NT2/D1 (cell line): ENCODE data around the gene CREB3L2.

Source experiments
- DNase-seq: peaks from one replicate; pipeline ENCODE4 v3.0.0-alpha.2; 2011; ENCODE audit warnings: low read depth, low spot score
- H3K27me3 ChIP-seq: 2 replicates; pipeline ENCODE4 v1.6.0; 2011; ENCODE audit warnings: mild to moderate bottlenecking; ENCODE audit not compliant: insufficient read length, insufficient read depth
- H3K36me3 ChIP-seq: 2 replicates; pipeline ENCODE4 v1.6.1; 2011; ENCODE audit warnings: mild to moderate bottlenecking, low read length, mixed read lengths; ENCODE audit not compliant: insufficient read depth, insufficient read length
- H3K4me1 ChIP-seq: 2 replicates; pipeline ENCODE4 v1.5.1; 2011; ENCODE audit not compliant: insufficient read depth, insufficient read length
- H3K4me3 ChIP-seq: 2 replicates; pipeline ENCODE4 v1.5.1; 2011; ENCODE audit warnings: low read depth; ENCODE audit not compliant: insufficient read length
- H3K9ac ChIP-seq: 2 replicates; pipeline ENCODE4 v1.6.0; 2011; ENCODE audit warnings: low read depth; ENCODE audit not compliant: insufficient read length
- H3K9me3 ChIP-seq: 2 replicates; pipeline ENCODE4 v1.5.1; 2011; ENCODE audit warnings: mild to moderate bottlenecking, low read length; ENCODE audit not compliant: insufficient read depth
- SUZ12 ChIP-seq: IDR thresholded peaks from 2 replicates; pipeline ENCODE4 v1.6.1; 2011; ENCODE audit not compliant: insufficient read length, insufficient read depth; ENCODE audit errors: extremely low read depth
- YY1 ChIP-seq: IDR thresholded peaks from 2 replicates; pipeline ENCODE4 v1.6.1; 2011; ENCODE audit not compliant: insufficient read length, insufficient read depth
- ZNF274 ChIP-seq: IDR thresholded peaks from 2 replicates; pipeline ENCODE4 v1.6.1; 2011; ENCODE audit warnings: mild to moderate bottlenecking, low read depth, low read length

Gene CREB3L2

DNA sequence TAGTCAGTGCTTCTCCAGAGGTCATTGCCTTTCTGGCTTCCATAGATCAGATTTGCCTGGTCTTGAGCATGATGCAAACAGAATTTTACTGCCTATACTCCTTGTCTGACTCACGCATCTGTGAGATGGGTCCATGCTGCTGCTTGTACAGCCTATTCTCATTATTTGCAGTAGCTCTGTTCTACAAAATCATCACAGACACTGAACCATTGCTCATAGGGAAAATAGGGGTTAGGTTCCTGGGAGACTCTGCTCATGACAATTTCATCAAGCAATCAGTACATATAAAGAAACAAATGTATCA lies 7.4 kb upstream of the CREB3L2 start:
- peaks cover 4% of the 10 kb centered on the region; the same call in 1 of the 2 replicates for H3K9me3 ChIP-seq
- H3K36me3 ChIP-seq, result no peaks in the 10 kb centered on the region
- DNase-seq, result no peak
- H3K9ac ChIP-seq, result peak overlapping the region; percentile 47
- no peaks in the 10 kb centered on the region for H3K27me3 ChIP-seq
- no peak overlapping the region for H3K4me3 ChIP-seq
- TF ChIP-seq SUZ12 (no peak), YY1 (no peak), ZNF274 (no peak)
- H3K4me1 ChIP-seq, result no peaks in the 10 kb centered on the region

DNA sequence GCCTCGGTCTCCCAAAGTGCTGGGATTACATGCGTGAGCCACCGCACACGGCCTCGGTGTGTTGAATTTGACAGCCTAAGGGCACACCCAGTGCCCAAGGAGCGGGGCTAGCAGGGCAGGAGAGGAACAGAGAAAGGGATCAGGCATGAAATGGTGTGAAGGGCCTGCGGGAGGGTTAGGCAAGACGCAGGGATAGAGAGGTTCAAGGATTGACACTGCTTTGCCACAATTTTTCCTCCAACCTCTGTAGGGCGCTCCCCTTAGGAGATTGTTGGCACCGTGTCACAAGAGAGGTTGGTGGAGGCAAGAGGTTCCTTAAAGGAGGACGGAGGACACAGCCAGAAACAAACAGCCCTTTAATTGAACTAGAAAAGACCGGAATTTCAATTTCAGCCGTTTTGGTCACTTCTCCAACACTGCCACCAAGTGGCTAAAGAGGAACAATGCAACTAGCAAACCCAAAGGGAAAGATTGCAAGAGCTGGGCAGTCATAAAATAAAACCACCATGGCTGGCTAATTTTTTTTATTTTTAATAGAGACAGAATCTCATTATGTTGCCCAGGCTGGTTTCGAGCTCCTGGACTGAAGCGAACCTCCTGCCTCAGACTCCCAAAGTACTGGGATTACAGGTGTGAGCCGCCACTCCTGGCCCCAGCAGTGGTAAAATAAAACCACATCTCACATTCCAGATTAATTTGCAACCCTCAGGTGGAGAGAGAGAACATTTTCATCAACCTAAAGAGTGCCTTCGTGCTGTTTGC lies 6.9 kb upstream of the CREB3L2 start:
- H3K9me3 ChIP-seq, result peaks cover 4% of the 10 kb centered on the region; the same call in 1 of the 2 replicates
- H3K9ac ChIP-seq, result peak overlapping the region; percentile 47
- no peak for TF ChIP-seq ZNF274
- TF ChIP-seq SUZ12, result no peak
- TF ChIP-seq YY1, result no peak
- H3K36me3 ChIP-seq, result no peaks in the 10 kb centered on the region
- no peaks in the 10 kb centered on the region for H3K27me3 ChIP-seq
- peak; percentile 55 for DNase-seq
- no peak overlapping the region for H3K4me3 ChIP-seq
- no peaks in the 10 kb centered on the region for H3K4me1 ChIP-seq

DNA sequence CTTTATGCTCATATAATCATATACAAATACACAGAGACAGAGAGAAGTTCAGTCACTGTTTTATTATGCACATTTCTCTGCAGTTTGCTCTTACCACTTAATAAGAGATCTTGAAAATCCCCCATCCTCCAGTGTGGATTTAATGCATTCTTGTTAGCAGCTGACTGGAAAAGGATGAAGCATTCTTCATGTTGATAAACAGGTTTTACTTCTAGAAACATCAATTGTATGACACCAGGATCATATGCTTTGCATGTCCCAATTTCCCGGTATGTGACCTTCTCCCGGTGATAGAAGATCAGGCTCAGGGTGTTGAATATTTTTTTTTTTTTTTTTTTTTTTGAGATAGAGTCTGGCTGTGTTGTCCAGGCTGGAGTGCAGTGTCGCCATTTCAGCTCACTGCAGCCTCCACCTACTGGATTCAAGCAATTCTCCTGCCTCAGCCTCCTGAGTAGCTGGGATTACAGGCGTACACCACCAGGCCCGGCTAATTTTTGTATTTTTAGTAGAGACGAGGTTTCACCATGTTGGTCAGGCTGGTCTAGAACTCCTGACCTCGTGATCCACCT lies 6.2 kb upstream of the CREB3L2 start:
- no peaks in the 10 kb centered on the region for H3K36me3 ChIP-seq
- no peak overlapping the region for H3K9ac ChIP-seq
- DNase-seq, result no peak
- TF ChIP-seq ZNF274 (no peak), YY1 (no peak), SUZ12 (no peak)
- H3K9me3 ChIP-seq, result peaks cover under 1% of the 10 kb centered on the region; the same call in 1 of the 2 replicates
- H3K4me3 ChIP-seq, result no peak overlapping the region
- no peaks in the 10 kb centered on the region for H3K4me1 ChIP-seq
- H3K27me3 ChIP-seq, result no peaks in the 10 kb centered on the region

DNA sequence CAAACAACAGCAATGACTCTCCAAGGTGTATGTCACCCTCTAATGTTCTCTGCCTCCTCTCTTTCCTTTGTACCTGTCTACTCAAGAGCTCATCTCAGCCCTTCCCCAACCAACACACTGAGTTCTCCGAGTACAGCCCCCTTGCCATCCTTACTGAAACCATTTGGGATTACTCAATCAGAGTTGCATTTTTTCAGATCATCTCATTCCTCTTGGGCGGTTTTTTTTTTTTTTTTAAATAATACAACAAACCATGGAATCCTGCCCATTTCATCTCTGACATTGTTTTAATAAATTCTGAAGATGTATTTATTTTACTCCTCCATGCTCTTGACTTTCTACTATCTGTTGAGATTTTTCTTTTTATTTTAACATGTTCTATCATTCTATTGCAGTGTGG lies 4.2 kb upstream of the CREB3L2 start:
- Histone ChIP-seq H3K4me1 (no peaks in the 10 kb centered on the region), H3K27me3 (no peaks in the 10 kb centered on the region), H3K4me3 (no peak overlapping the region), H3K36me3 (no peaks in the 10 kb centered on the region), H3K9ac (no peak overlapping the region), H3K9me3 (no peaks in the 10 kb centered on the region)
- DNase-seq, result no peak
- TF ChIP-seq ZNF274 (no peak), SUZ12 (no peak), YY1 (no peak)

DNA sequence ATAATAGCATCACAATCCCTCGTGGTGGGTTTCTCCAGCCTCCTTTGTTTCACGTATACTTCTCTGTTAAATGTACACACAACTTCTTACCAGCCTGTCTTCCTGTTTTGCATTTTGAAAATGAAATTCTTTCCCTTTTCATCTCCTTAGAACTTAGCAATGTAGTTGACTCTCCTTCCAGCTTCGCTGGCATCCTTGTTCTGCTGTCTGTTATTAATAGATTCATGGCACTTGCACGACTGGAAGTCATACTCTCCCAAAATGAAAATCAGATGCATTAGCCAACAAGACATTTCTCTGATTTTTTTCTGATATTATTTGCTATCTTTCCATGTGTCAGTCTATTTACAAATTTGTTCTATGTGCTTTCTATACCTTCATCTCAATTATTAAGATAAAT lies 3.0 kb upstream of the CREB3L2 start:
- DNase-seq, result no peak
- H3K4me1 ChIP-seq, result no peaks in the 10 kb centered on the region
- H3K9ac ChIP-seq, result no peak overlapping the region
- H3K9me3 ChIP-seq, result no peaks in the 10 kb centered on the region
- H3K4me3 ChIP-seq, result no peak overlapping the region
- TF ChIP-seq SUZ12 (no peak), YY1 (no peak), ZNF274 (no peak)
- no peaks in the 10 kb centered on the region for H3K36me3 ChIP-seq
- no peaks in the 10 kb centered on the region for H3K27me3 ChIP-seq

DNA sequence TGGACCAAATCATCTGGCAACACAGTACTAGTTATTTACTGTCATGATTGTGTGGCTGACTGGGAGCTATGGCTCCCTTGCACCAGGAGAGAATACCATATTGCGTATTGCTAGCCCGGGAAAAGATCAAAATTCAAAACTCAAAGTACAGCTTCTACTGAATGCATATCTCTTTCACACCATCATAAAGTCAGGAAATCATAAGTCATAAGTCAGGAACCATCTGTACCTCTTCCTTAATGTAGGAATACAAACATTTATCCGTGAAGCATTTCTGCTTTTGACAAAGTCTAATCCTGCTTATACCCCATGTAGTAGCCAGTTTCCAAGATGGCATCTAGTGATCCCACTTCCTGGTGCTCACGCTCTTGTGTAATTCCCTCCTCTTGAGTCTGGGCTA lies 2.2 kb upstream of the CREB3L2 start:
- no peak for TF ChIP-seq SUZ12
- TF ChIP-seq ZNF274, result no peak
- no peak for TF ChIP-seq YY1

DNA sequence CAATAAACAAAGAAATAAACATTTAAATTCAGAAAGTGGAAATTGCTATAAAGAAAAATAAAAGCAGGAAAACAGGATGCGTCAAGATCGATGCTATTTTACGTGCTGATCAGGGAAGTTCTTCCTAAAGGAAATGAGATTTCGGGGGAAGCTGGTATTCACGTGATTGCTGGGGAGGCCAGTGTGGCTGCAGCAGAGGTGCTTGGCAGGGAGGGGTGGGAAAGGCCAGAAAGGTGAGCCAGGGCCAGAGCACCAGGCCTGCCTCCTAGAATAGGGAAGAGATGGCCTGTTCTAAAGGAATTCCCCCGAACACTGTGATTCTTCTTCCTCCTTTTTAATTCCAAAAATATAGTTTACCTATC lies 923 bp upstream of the CREB3L2 start:
- Histone ChIP-seq H3K4me1 (no peaks in the 10 kb centered on the region), H3K36me3 (peaks cover 6% of the 10 kb centered on the region), H3K27me3 (no peaks in the 10 kb centered on the region), H3K9ac (no peak overlapping the region), H3K9me3 (no peaks in the 10 kb centered on the region), H3K4me3 (no peak overlapping the region)
- TF ChIP-seq SUZ12 (no peak), YY1 (no peak), ZNF274 (no peak)
- no peak for DNase-seq

More for the DNA sequence above, 2.2 kb upstream of the CREB3L2 start:
- Histone ChIP-seq H3K27me3 (no peaks in the 10 kb centered on the region), H3K36me3 (no peaks in the 10 kb centered on the region), H3K9me3 (no peaks in the 10 kb centered on the region), H3K4me3 (no peak overlapping the region), H3K4me1 (no peaks in the 10 kb centered on the region), H3K9ac (no peak overlapping the region)
- no peak for DNase-seq
